NT2/D1 (cell line): Measurements from ENCODE around the gene LAMA5.

Experiments used
- SUZ12 ChIP-seq: IDR thresholded peaks from 2 replicates; pipeline ENCODE4 v1.6.1; 2011; ENCODE audit not compliant: insufficient read length, insufficient read depth; ENCODE audit errors: extremely low read depth
- YY1 ChIP-seq: IDR thresholded peaks from 2 replicates; pipeline ENCODE4 v1.6.1; 2011; ENCODE audit not compliant: insufficient read length, insufficient read depth

DNA sequence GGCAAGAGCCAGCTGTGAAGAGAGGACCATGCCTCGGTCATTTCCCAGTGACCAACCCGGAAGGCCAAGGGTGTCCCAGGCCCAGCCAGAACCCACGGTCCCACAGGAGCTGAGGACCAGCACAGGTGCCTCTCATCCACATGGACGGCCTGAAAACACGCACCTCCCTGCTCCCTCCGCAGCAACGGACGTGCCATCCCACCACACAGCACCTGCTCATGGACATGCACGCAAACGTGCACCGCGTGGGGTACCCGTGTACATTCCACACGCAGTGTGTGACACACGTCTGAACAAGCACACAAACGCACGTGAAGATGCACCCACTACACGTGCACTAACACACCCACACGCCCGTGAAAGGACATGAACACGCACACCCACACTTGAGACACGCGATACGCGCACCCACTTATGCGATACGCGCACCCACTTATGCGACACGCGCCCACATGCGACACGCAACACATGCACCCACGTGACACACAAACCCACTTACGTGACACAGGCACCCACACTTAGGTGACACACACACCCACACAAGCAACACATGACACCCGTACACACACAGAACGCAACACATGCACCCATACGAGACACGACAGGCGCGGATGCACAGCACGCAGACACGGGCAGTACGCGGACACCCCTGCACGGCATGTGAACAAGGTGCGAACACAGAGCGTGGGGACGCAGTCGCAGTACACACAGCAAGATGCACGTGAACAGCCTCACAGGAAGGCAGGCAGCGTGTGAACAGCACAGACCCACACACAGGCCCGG, 30.1 kb downstream of the LAMA5 start:
- TF ChIP-seq YY1 (no peak), SUZ12 (no peak)
